ENCODE results near the gene XYLT1. TPM values are rescaled to one million over a fixed set of nuclear protein-coding genes. Genes with fewer than 3 reads are reported as not detected.

XYLT1 gene
- total and polyA plus RNA-seq, 10 of the 15 experiments (the other 5 are each of a cell fraction or from before 2014, with no cell fraction given): 0.88 to 14.8 (median 5.8) TPM

- TF ChIP-seq PKNOX1 (IDR thresholded peaks at IDR 0.05): no peak
- no peak for TF ChIP-seq TAF1 (IDR thresholded peaks at IDR 0.05; ENCODE audit: borderline replicate concordance, low read depth, low read length)
- TF ChIP-seq BRCA1 (IDR thresholded peaks at IDR 0.05; ENCODE audit: low read depth, low read length): no peak
- TF ChIP-seq ZNF592 (IDR thresholded peaks at IDR 0.05): no peak
- no peak; the same call in 1 of the 2 replicates for TF ChIP-seq MXI1 (IDR thresholded peaks at IDR 0.05; ENCODE audit: low read depth, low read length)
- TF ChIP-seq EED (IDR thresholded peaks at IDR 0.05; ENCODE audit: low read depth): no peak
- TF ChIP-seq SIX5 (IDR thresholded peaks at IDR 0.05; ENCODE audit: low read depth, low read length, severe bottlenecking): no peak
- TF ChIP-seq LARP7 (IDR thresholded peaks at IDR 0.05): no peak; the same call in 1 of the 2 replicates
- TF ChIP-seq POLR2A (IDR thresholded peaks at IDR 0.05; ENCODE audit: low read depth, low read length): no peak
- no peak for TF ChIP-seq CEBPB (IDR thresholded peaks at IDR 0.05; ENCODE audit: borderline replicate concordance in 1 of 2, low read depth in 2 of 2, low read length in 2 of 2)
- no peak for TF ChIP-seq CBX3 (IDR thresholded peaks at IDR 0.05; ENCODE audit: borderline replicate concordance, low read depth)
- no peak for TF ChIP-seq POU2F2 (IDR thresholded peaks at IDR 0.05; ENCODE audit: borderline replicate concordance, low read depth, low read length)
- no peak for TF ChIP-seq MYB (IDR thresholded peaks at IDR 0.05; ENCODE audit: borderline replicate concordance, low read depth, low read length)
- no peak for TF ChIP-seq EP300 (IDR thresholded peaks at IDR 0.05; ENCODE audit: borderline replicate concordance in 1 of 2, control insufficient read depth in 1 of 2, low read depth in 2 of 2, low read length in 2 of 2)
- no peak for TF ChIP-seq JUNB (IDR thresholded peaks at IDR 0.05)
- TF ChIP-seq JUND (IDR thresholded peaks at IDR 0.05; ENCODE audit: low read depth, low read length): no peak
- TF ChIP-seq CHD1 (IDR thresholded peaks at IDR 0.05; ENCODE audit: low read depth, low read length): no peak
- no peak for TF ChIP-seq MEF2B (IDR thresholded peaks at IDR 0.05; ENCODE audit: partially characterized antibody, poor library complexity, severe bottlenecking)
- TF ChIP-seq CHD4 (IDR thresholded peaks at IDR 0.05): no peak
Measured at GRCh38 chr16:17076092-17076754, 394.5 kb downstream of the XYLT1 start (continued).

Data from GM12878 (cell line).